ENCODE measurements around the gene ARHGEF40. TPM values are rescaled to one million over a fixed set of nuclear protein-coding genes. Genes with fewer than 3 reads are reported as not detected.

Gene ARHGEF40
- total and polyA plus RNA-seq, 10 of the 15 experiments (the other 5 are each of a cell fraction or from before 2014, with no cell fraction given): 0.03 to 0.31 (median 0.08) TPM; not detected in 2

GRCh38 chr14:21108791-21109190, 38.7 kb downstream of the ARHGEF40 start (continued):
- no peak for TF ChIP-seq ATF7 (IDR thresholded peaks at IDR 0.05; ENCODE audit: low read depth)
- no peak for TF ChIP-seq NR2C2 (IDR thresholded peaks at IDR 0.05; ENCODE audit: borderline replicate concordance, control insufficient read depth, insufficient read length, low read depth)
- no peak for TF ChIP-seq RFX5 (IDR thresholded peaks at IDR 0.05; ENCODE audit: low read depth, low read length)
- TF ChIP-seq FOXM1 (IDR thresholded peaks at IDR 0.05; ENCODE audit: low read depth, low read length): no peak
- TF ChIP-seq MEF2B (IDR thresholded peaks at IDR 0.05; ENCODE audit: partially characterized antibody, poor library complexity, severe bottlenecking): peak; percentile 20
- no peak for TF ChIP-seq ETV6 (conservative IDR thresholded peaks at IDR 0.05 in 1 of 2, IDR thresholded peaks at IDR 0.05 in 1 of 2; ENCODE audit: borderline replicate concordance in 1 of 2, low read depth in 1 of 2)
- no peak for TF ChIP-seq ZZZ3 (IDR thresholded peaks at IDR 0.05; ENCODE audit: control insufficient read depth, insufficient read length, low read depth)
- no peak for TF ChIP-seq HDAC2 (IDR thresholded peaks at IDR 0.05)
- no peak for TF ChIP-seq KAT2A (conservative IDR thresholded peaks at IDR 0.05; ENCODE audit: control insufficient read depth, low read depth, low read length)
- TF ChIP-seq TAF1 (IDR thresholded peaks at IDR 0.05; ENCODE audit: borderline replicate concordance, low read depth, low read length): no peak
- no peak for TF ChIP-seq POLR2AphosphoS5 (IDR thresholded peaks at IDR 0.05; ENCODE audit: low read length)
- no peak for TF ChIP-seq PAX8 (IDR thresholded peaks at IDR 0.05)
- no peak for TF ChIP-seq CEBPB (IDR thresholded peaks at IDR 0.05; ENCODE audit: borderline replicate concordance in 1 of 2, low read depth in 2 of 2, low read length in 2 of 2)
- TF ChIP-seq, protein P1, sequence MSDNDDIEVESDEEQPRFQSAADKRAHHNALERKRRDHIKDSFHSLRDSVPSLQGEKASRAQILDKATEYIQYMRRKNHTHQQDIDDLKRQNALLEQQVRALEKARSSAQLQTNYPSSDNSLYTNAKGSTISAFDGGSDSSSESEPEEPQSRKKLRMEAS (IDR thresholded peaks at IDR 0.05; ENCODE audit: low read depth, low read length): no peak
- TF ChIP-seq SIN3A (IDR thresholded peaks at IDR 0.05; ENCODE audit: low read depth, low read length): no peak
- TF ChIP-seq, protein P2, sequence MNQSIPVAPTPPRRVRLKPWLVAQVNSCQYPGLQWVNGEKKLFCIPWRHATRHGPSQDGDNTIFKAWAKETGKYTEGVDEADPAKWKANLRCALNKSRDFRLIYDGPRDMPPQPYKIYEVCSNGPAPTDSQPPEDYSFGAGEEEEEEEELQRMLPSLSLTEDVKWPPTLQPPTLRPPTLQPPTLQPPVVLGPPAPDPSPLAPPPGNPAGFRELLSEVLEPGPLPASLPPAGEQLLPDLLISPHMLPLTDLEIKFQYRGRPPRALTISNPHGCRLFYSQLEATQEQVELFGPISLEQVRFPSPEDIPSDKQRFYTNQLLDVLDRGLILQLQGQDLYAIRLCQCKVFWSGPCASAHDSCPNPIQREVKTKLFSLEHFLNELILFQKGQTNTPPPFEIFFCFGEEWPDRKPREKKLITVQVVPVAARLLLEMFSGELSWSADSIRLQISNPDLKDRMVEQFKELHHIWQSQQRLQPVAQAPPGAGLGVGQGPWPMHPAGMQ (IDR thresholded peaks at IDR 0.05; ENCODE audit: borderline replicate concordance): no peak
- no peak for TF ChIP-seq CBFB (IDR thresholded peaks at IDR 0.05; ENCODE audit: low read depth)
- TF ChIP-seq ELK1 (IDR thresholded peaks at IDR 0.05; ENCODE audit: low read depth, low read length): no peak
- TF ChIP-seq EED (IDR thresholded peaks at IDR 0.05; ENCODE audit: low read depth): no peak
- TF ChIP-seq CREB1 (IDR thresholded peaks at IDR 0.05; ENCODE audit: low read depth): peak; percentile 50; the same call in 1 of the 2 replicates
- 0 out of 2 replicates have a peak, but pooled peaks have one; percentile 12 for TF ChIP-seq ASH2L (IDR thresholded peaks at IDR 0.05; ENCODE audit: borderline replicate concordance, low read depth)
- no peak for TF ChIP-seq EZH2 (IDR thresholded peaks at IDR 0.05; ENCODE audit: borderline replicate concordance, control insufficient read depth, low read depth, low read length)
- TF ChIP-seq, protein P3, sequence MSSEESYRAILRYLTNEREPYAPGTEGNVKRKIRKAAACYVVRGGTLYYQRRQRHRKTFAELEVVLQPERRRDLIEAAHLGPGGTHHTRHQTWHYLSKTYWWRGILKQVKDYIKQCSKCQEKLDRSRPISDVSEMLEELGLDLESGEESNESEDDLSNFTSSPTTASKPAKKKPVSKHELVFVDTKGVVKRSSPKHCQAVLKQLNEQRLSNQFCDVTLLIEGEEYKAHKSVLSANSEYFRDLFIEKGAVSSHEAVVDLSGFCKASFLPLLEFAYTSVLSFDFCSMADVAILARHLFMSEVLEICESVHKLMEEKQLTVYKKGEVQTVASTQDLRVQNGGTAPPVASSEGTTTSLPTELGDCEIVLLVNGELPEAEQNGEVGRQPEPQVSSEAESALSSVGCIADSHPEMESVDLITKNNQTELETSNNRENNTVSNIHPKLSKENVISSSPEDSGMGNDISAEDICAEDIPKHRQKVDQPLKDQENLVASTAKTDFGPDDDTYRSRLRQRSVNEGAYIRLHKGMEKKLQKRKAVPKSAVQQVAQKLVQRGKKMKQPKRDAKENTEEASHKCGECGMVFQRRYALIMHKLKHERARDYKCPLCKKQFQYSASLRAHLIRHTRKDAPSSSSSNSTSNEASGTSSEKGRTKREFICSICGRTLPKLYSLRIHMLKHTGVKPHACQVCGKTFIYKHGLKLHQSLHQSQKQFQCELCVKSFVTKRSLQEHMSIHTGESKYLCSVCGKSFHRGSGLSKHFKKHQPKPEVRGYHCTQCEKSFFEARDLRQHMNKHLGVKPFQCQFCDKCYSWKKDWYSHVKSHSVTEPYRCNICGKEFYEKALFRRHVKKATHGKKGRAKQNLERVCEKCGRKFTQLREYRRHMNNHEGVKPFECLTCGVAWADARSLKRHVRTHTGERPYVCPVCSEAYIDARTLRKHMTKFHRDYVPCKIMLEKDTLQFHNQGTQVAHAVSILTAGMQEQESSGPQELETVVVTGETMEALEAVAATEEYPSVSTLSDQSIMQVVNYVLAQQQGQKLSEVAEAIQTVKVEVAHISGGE (CRISPR knock-in tag; IDR thresholded peaks at IDR 0.05): no peak
- no peak for TF ChIP-seq NR2C1 (IDR thresholded peaks at IDR 0.05)
- TF ChIP-seq CREM (IDR thresholded peaks at IDR 0.05; ENCODE audit: low read depth): peak; percentile 40

All from GM12878 (cell line).